Parathyroid adenoma (tissue), 2 donors: ENCODE data around the gene NSMF.

Experiments used
- H2AFZ ChIP-seq: fragments of 300-600 bp; sonication (generic); one replicate; pipeline ENCODE4 v1.7.0; 2017; ENCODE audit warnings: antibody characterized with exemption, mild to moderate bottlenecking
- H3K27ac ChIP-seq: fragments of 300-600 bp; sonication (generic); one replicate; pipeline ENCODE4 v1.7.0; 2017
- H3K27me3 ChIP-seq: fragments of 300-600 bp; sonication (generic); one replicate; pipeline ENCODE4 v1.7.0; 2017; ENCODE audit warnings: low read length; ENCODE audit not compliant: control insufficient read depth, insufficient read depth
- H3K36me3 ChIP-seq: fragments of 300-600 bp; sonication (generic); one replicate; pipeline ENCODE4 v1.7.0; 2017; ENCODE audit warnings: low read length; ENCODE audit not compliant: control insufficient read depth, insufficient read depth
- H3K4me1 ChIP-seq: fragments of 300-600 bp; sonication (generic); one replicate; pipeline ENCODE4 v1.7.0; 2017; ENCODE audit warnings: control low read depth
- H3K4me2 ChIP-seq: fragments of 300-600 bp; sonication (generic); one replicate; pipeline ENCODE4 v1.7.0; 2017; ENCODE audit warnings: low read length
- H3K4me3 ChIP-seq: fragments of 300-600 bp; sonication (generic); one replicate; pipeline ENCODE4 v1.7.0; 2017; ENCODE audit warnings: low read depth, low read length
- H3K79me2 ChIP-seq: fragments of 300-600 bp; sonication (generic); one replicate; pipeline ENCODE4 v1.7.0; 2017; ENCODE audit warnings: control low read depth
- H3K9ac ChIP-seq: fragments of 300-600 bp; sonication (generic); one replicate; pipeline ENCODE4 v1.7.0; 2017; ENCODE audit warnings: mild to moderate bottlenecking
- H3K9me3 ChIP-seq: fragments of 300-600 bp; sonication (generic); one replicate; pipeline ENCODE4 v1.7.0; 2017; ENCODE audit warnings: low read length; ENCODE audit not compliant: control insufficient read depth
- CTCF ChIP-seq: fragments of 300-600 bp; sonication (generic); IDR thresholded peaks from one replicate; pipeline ENCODE4 v1.7.0; 2017; ENCODE audit warnings: antibody characterized with exemption, mild to moderate bottlenecking
- donor health status: primary hyperparathyroidism.

NSMF gene

GRCh38 chr9:137492464-137493363, 33.6 kb upstream of the NSMF start:
- Histone ChIP-seq H2AFZ (no peak overlapping the region), H3K9me3 (no peaks in the 10 kb centered on the region), H3K4me1 (no peaks in the 10 kb centered on the region), H3K36me3 (no peaks in the 10 kb centered on the region), H3K79me2 (no peaks in the 10 kb centered on the region), H3K4me2 (no peak overlapping the region), H3K9ac (no peak overlapping the region), H3K27me3 (no peaks in the 10 kb centered on the region), H3K27ac (no peak overlapping the region), H3K4me3 (no peak overlapping the region)
- no peak for TF ChIP-seq CTCF

DNA sequence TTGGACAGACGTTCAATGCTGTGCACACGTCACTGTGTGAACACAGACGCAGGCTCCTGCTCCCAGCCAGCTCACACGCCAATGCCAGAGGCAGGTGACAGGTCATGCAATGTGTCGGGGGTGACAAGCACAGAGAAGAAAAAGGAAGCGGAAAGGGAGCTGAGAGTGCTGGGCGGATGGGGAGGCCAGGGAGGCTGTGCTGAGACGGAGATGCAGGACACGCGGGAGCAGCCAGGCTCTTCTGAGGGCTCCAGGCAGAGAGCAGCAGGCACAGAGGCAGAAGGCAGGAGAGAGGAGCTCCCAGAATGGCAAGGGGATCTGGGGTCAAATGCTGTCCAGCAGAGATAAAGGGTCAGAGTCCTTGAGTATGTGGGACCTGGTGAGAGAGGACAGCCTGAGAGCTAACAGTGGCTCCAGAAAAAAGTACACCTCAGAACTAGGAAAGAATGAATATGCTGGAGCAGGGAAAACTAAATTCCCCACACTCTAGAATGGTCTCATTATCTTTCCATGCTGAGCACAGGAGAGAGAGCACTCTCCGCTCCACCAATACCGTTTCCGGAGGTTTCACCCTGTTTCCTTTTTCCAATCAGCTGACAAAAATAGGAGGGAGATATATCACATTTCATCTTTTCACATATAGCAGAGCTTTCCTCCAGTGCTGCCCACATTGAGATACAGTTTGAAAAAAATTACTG, 32.8 kb upstream of the NSMF start:
- no peak overlapping the region for H2AFZ ChIP-seq
- no peaks in the 10 kb centered on the region for H3K36me3 ChIP-seq
- H3K9me3 ChIP-seq: no peaks in the 10 kb centered on the region
- no peaks in the 10 kb centered on the region for H3K4me1 ChIP-seq
- no peaks in the 10 kb centered on the region for H3K79me2 ChIP-seq
- no peak overlapping the region for H3K4me2 ChIP-seq
- no peak overlapping the region for H3K27ac ChIP-seq
- H3K9ac ChIP-seq: no peak overlapping the region
- no peaks in the 10 kb centered on the region for H3K27me3 ChIP-seq
- no peak for TF ChIP-seq CTCF
- no peak overlapping the region for H3K4me3 ChIP-seq

DNA sequence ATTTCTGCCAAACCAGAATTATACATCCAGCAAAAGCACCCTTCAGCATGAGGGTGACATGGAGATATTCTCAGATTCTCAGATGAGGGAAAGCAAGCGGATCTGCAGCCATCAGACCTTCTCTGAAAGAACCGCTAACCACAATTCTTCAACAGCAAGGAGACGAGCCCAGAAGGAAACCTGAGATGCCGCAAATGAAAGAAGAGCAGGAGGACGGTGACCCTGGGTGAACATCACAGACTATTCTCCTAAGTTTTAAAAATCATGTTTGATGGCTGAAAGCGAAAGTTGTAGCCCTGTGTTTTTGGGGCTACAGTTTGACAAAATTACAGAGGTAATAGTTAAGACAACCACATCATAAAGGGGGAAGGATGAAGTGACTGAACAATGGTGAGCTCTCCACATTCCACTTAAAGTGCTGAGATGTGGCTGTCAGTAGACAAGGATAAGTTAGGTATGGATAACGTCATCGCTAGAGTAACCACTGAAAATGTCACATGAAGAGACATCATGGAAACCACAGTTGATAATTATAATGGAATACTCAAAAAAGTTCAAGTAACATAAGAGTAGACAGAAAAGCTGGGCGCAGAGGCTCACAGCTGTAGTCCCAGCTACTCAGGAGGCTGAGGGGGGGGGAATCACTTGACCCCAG, 31.5 kb upstream of the NSMF start:
- H3K27ac ChIP-seq: no peak overlapping the region
- TF ChIP-seq CTCF: no peak
- H2AFZ ChIP-seq: no peak overlapping the region
- H3K4me3 ChIP-seq: no peak overlapping the region
- H3K9ac ChIP-seq: no peak overlapping the region
- H3K36me3 ChIP-seq: no peaks in the 10 kb centered on the region
- no peaks in the 10 kb centered on the region for H3K4me1 ChIP-seq
- H3K4me2 ChIP-seq: no peak overlapping the region
- no peaks in the 10 kb centered on the region for H3K79me2 ChIP-seq
- no peaks in the 10 kb centered on the region for H3K27me3 ChIP-seq
- H3K9me3 ChIP-seq: no peaks in the 10 kb centered on the region

GRCh38 chr9:137488906-137489305, 29.8 kb upstream of the NSMF start:
- H3K27me3 ChIP-seq: no peaks in the 10 kb centered on the region
- H3K36me3 ChIP-seq: no peaks in the 10 kb centered on the region
- no peak for TF ChIP-seq CTCF
- no peak overlapping the region for H3K4me3 ChIP-seq
- H3K79me2 ChIP-seq: no peaks in the 10 kb centered on the region
- no peak overlapping the region for H3K4me2 ChIP-seq
- no peak overlapping the region for H3K27ac ChIP-seq
- H2AFZ ChIP-seq: no peak overlapping the region
- H3K9ac ChIP-seq: no peak overlapping the region
- H3K9me3 ChIP-seq: no peaks in the 10 kb centered on the region
- H3K4me1 ChIP-seq: no peaks in the 10 kb centered on the region
